HG03521 (cell line): ENCODE results near the gene FLNB.
"Not testable (repeated sequence)": the region's sequence is repeated elsewhere in the genome, so short reads cannot be mapped to it uniquely, and the experiment has no call there.

ENCODE experiments used
- ATAC-seq: cut with Tn5 transposase; IDR thresholded peaks from one replicate; pipeline ENCODE4 v1.9.1; 2021; ENCODE audit warnings: mild to moderate bottlenecking, moderate library complexity; ENCODE audit not compliant: unreplicated experiment

The FLNB gene

DNA sequence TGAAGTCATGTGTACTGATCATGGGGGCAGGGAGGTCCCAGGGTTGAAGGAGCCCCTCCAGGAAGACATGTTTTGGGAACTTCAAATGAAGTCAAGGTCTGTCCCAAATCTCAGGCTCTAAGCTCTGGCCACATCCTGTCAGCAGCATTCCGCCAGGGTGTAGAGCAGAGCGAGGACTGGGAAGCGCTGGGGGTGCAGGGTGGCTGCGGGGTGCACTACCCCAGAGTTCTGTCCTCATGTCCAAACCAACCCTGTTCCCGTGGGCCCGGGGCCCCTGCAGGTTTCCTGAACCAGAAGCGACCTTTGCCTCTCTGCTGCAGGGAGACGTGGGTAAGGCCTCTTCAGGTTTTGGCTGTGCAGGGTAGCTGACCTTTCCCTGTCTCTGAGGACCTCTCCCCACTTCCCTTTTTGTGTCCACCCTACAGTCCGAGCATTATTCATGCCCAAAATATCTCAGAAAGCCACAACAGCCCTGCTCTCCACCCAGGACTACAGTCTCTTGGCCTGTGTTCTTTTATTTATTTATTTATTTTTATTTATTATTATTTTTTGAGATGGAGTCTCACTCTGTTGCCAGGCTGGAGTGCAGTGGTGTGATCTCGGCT lies 26.6 kb upstream of the FLNB start:
- no peak for ATAC-seq

DNA sequence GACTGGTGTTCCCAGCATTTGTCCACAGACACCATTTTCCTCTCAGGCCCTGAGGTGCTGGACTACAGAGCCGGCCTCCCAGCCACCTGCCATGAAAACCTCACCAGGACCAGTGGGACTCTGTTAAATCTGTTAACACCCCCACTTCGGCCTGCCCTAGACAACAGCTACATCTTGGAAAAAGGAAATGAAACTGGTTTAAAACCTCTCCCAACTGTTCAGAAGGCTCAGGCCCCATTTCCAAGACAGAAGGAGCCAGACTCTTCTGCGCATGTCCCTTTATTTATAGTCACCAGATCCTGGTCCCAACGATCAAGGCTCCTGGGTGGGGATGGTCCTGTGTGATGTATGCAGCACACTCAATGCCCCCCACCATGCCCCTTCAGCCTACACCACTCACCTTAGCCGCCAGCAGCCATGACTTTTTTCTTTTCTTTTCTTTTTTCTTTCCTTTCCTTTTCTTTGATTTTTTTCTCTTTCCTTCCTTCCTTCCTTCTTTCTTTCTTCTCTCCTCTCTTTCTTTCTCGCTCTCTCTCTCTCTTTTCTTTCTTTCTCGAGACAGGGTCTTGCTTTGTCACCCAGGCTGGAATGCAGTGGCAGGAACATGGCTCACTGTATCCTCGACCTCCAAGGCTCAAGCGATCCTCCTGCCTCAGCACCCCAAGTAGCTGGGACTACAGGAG lies 25.5 kb upstream of the FLNB start:
- no peak for ATAC-seq

DNA sequence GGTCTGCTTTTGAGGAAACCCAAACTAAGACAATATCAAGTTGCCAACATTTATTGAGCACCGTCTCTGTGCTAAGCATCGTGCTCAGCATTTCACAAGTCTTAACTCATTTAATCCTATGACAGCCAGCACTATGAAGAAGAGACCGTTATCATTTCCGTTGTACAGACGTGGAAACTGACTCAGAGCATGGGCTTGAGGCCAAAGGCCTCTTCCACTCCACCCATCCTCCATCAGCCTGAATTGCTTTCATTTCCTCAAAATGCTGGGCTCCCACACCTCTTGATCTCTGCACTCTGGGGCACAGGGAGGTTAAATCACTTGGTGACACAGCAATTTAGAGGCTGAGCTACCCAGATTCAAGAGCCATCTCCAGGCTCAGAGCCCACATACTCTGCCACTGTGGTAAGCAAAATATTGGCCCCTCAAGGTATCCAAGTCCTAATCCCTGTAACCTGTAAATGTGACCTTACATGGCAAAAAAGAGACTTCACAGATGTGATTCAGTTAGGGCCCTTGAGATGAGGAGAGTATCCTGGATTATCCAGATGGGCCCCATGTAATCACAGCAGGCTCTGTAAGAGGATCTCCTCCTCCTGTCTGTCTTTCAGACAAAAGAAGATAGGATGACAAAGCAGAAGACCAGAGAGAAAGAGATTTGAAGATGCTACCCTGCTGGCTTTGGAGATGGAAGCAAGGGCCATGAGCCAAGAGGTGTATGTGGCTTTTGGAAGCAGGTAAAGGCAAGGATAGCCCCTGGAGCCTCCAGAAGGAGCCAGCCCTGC lies 24.3 kb upstream of the FLNB start:
- peak; percentile 97 for ATAC-seq

DNA sequence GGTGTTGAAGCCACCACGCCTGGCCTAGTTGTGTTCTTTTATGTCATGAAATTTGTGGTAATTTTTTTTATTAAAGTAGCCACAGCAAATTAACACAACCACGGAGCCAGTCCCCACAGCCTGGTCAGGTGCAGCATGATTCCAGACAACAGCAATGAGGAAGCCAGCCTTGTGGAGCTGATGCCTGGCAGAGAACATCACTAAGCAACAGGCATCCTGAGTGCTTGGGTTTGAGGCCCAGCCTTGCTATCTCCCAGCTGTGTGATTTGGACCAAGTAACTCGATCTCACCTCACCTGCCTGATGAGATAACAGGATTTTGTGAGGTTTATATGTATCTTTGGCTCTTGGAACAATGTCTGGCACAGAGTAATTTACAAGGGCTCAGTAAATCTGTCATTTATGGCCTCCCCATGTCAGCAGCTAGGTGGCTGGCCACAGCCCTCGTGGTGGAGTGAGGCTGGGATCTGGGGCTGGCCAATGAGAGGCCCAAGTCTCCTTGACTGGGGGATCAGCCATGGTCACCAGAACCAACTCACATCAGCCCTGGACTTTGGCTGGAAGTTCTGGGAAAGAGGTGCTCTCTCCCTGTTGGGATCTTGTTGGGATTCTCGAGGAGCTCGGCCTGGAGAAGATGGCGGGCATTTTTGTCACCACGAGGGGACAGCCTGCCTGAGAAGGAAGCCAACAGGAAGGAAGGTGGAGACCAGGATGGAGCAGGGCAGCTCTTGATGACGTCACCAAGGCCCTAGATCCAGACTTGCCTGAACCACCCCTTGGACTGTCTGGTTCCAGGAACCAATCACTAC lies 22.8 kb upstream of the FLNB start:
- no peak for ATAC-seq

DNA sequence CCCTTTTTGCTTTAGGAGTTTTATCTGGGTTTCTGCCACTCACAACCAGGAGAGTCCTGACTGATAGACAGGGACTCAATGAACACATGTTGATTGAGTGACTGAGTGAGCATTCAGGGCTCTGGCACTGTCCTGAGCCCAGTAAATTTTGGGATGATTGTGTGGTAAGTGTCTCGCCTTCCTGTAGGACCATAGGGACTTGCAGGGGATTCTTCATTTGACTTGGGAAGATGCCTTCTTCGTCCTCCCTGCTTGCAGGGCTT lies 22.3 kb upstream of the FLNB start:
- no peak for ATAC-seq

DNA sequence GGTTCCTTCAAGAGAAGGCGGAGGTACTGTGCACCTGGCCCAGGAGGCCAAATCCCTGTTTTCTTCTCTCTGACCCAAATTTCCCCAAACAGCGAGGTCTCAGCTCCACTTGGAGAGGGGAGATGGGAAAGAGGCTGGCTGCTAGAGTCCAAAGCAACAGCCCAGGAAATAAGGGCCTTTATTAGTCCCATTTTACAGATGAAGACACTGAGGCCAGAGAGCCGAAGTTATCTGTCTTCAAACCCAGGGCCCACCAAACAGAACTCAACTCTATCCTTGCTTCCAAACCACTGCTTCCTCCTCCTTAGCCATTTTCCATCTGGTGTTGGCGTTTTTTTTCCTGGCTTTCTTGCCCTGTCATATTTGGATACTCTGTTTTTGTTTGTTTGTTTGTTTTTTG lies 22.0 kb upstream of the FLNB start:
- ATAC-seq: no peak

DNA sequence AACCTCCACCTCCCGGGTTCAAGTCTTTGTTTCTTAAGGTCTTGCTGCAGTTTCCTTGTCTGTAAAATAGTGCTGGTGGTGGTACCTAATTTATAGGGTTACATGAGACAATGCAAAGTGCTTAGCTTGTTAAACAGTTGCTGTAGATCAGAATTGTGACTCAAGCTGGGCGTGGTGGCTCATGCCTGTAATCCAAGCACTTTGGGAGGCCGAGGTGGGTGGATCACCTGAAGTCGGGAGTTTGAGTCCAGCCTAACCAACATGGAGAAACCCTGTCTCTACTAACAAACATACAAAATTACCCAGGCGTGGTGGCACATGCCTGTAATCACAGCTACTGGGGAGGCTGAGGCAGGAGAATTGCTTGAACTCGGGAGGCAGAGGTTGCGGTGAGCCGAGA lies 19.0 kb upstream of the FLNB start:
- ATAC-seq: not testable (repeated sequence)

DNA sequence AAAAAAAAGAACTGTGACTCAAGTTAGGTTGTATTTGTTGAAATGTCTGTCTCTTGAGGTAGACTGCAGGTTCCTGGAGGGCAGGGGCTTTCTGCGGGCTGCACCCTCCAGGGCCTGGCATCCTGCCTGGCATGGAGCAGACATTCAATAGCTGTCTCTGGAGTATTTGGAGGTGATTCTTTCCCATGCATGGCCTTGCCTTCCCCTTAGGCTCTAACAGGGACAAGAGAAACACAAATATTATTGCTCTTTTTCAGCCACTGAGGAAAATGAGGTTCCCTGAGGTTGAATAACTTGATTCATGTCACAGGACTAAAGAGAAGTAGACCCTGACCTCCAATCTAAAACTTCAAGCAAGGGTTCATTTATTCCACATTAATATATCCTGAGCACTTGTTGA lies 18.6 kb upstream of the FLNB start:
- no peak for ATAC-seq

DNA sequence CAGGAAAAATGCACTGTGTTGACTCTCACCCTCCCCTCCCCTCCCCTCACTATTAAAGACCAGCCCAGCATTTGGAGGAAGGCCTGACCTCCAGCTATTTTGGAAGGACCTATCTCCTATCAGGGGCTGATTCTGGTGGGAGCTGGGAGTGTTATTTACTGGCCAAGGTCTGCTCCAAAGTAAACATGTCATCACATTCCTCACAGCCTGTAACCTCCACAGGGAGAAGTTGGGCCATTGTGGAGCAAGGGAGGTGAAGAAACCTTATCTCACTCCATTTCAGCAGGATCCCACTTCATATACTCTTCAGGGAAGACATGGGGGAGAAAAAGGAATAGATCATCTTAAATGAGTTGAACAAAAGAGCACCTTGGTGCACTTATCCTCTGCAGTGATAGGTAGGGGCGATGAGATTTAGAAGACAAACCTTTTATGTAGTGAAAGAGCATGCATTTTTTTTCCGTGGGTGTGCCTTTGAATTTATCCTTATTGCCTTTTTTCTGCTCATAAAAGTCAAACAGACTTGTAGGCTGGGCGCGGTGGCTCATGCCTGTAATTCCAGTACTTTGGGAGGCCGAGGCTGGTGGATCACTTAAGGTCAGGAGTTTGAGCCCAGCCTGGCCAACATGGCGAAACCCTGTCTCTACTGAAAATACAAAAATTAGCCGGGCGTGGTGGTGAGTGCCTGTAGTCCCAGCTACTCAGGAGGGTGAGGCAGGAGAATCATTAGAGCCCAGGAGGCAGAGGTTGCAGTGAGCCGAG lies 15.6 kb upstream of the FLNB start:
- ATAC-seq: no peak

DNA sequence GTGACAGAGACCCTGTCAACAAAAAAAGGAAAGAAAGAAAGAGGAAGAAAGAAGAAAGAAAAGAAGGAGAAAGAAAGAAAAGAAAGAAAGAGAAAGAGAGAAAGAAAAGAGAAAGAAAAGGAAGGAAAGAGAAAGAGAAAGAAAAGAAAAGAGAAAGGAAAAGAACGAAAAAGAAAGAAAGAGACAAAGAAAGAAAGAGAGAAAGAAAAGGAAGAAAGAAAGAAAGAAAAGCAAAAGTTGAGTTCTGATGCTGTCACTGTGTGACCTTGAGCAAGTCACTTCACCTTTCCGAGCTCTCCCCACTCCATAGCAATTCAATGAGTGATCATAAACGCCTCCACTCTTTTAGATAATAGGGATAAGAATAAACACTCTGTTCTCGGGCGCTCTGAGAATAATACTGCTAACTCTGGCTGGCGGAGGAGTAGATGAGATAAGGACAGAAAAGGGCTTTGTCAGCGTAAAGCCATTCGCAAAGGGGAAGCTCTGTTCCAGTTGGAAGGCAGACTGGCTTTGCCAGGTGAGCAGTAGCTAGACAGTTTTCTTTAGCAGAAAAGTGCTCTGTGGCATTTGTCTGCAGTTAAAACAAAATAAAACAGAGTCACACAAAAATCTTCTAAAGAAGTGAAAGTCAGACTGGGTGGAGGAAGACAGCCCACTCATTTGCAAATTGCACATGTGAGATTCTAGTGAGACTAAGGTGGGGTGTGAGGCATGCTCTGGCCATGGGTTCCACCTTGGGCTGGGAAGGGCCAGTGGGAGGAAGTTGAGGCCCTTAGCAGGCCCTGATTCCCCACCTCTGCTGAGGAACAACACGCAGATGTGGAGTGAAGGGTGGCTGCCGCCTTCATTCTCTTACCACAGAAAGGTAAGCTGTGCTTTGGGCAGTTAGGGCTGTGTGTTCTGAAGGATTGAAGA lies 9.6 kb upstream of the FLNB start:
- no peak for ATAC-seq

DNA sequence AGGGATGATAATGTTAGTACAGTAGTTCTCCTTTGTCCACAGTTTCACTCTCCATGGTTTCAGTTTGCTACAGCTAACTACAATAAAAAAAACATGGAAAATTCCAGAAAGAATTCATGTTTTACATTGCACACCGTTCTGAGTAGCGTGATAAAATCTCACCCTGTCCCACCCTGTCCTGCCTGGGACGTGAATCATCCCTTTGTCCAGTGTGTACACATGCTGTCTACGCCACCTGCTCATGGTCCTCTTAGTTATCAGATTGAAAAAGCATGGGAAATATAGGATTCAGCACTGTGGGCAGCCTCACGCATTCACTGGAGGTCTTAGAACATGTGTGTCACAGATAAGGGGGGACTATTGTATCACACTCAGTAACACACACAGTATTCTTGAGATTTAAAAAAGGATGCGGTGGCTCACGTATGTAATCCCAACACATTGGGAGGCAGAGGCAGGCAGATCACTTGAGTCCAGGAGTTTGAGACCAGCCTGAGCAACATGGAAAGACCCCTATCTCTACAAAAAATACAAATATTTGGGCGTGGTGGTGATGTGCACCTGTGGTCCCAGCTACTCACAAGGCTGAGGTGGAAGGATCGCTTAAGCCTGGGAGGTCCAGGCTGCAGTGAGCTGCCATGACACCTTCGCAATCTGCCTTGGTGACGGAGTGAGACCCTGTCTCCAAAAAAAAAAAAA lies 8.7 kb upstream of the FLNB start:
- no peak for ATAC-seq

DNA sequence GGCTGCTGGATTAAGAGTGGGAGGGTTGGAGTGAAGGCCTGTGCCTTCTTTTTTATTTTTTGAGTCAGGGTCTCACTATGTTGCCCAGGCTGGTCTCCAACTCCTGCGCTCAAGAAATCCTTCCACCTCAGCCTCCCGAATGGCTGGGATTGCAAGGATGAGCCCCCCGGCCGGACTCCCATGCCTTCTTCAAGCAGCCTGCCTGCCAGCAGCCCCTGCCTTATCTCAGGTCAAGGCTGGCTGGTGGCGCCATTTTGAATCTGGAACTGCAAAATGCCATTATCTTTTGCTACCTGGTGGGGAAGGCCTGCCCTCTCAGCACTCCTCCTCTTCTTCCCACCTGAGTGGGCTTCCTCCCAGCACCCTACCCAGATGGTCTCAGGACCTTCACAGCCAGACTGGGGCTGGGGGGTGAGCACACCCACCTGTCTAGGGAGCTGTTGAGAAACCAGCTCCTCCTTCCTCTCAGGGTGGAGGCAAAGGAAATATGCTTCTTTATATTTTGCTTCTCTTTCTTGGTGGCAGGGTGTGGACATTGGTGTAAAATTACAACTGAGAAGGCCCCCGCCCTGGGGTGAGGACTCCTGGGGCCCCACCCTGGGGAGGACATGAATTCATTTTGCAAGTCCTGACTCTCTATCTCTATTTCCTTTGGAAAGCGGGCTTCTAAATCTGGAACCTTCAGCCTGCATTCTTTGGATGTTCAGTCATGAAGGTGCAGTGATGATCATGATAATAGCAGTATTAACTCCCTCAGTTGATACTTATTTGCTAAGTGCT lies 7.7 kb upstream of the FLNB start:
- ATAC-seq: no peak

DNA sequence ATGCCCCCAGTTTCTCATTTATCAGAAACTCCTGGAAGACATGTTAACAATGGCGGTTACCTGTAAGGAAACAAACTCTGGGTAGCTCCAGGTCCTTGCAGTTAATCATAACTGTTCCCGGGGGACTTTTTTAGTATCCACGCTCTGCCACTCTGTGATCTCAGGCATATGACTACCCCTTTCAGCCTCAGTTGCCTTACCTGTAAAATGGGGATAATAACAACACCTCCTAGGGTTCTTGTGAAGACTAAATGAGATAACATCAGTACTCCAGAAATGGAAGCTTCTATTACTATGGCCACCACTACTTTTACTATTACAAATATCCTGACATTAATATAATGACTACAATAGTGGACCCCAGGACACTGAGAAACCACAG lies 7.1 kb upstream of the FLNB start:
- no peak for ATAC-seq

DNA sequence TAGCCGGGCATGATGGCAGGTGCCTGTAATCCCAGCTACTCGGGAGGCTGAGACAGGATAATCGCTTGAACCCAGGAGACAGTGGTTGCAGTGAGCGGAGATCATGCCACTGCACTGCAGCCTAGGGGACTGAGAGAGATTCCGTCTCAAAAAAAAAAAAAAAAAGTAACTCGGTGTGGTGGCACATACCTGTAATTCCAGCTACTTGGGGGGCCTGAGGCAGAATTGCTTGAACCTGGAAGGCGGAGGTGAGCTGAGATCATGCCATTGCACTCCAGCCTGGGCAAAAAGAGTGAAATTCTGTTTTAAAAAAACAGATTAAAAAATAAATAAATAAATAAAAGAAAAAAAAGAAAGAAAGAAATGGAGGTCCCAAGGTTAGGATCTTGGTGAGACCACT lies 6.2 kb upstream of the FLNB start:
- ATAC-seq: no peak

DNA sequence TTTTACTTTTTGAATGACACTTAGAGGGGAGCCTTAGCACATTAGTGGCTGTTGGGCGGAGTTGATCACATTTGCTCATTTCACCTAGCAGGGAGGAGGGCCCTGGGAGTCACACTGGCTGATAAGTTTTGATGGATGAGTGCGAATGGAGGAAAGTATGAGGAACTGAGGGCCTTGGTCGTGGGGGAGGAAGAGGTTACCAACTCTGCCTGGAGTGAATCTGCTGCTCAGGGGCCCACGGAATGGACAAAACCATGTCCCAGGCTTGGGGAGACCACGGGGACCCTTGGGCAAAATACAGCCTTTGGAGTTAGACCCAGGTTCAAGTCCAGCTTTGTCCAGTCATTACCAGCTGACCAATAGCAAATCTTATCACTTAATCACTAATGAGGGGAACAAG lies 5.1 kb upstream of the FLNB start:
- ATAC-seq: no peak

DNA sequence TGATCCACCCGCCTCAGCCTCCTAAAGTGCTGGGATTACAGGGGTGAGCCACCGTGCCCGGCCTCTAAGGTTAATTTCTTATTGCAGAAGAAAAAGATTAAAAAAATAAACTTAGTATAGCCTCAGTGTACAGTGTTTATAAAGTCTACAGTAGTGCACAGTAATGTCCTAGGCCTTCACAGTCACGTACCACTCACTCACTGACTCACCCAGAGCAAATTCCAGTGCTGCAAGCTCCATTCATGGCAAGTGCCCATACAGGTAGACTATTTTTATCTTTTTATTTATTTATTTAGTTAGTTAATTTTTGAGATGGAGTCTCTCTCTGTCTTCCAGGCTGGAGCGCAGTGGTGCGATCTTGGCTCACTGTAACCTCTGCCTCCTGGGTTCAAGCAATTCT lies 3.2 kb upstream of the FLNB start:
- no peak for ATAC-seq

DNA sequence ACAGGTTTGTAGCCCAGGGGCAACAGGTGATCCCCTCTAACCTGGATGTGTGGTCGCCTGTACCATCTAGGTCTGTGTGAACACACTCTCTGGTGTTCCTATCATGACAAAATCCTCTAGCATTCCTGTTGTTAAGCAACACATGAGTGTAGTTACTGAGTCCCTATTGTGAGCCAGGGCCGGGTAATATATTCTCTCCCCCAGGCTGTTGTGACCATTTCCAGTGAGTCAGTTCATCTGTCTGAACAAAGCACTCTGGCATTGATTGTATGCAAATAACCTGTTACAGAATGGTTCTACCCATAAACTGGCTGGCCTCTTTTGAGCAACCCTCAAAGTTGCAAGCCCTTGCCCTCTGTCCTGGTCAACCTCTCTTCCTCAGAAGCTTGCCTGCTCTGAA lies 2.6 kb upstream of the FLNB start:
- ATAC-seq: no peak

DNA sequence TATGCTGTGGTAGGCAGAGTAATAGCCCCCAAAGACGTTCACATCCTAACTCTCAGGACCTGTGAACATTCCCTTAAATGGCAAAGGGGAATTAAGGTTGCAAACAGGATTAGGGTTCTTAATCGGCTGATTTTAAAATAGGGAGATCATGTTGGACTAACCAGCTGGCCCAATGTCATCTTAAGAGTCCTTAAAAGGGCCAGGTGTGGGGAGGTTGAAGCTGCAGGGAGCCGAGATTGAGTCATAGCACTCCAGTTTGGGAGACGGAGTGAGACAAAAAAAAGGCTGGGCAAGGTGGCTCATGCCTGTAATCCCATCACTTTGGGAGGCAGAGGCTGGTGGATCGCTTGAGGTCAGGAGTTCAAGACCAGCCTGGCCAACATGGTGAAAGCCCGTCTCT lies 1.6 kb upstream of the FLNB start:
- no peak for ATAC-seq
